HG03025 (cell line): Measurements from ENCODE around the gene TRPC4.
"Not testable (repeated sequence)": the region's sequence is repeated elsewhere in the genome, so short reads cannot be mapped to it uniquely, and the experiment has no call there.

Source experiments
- ATAC-seq: cut with Tn5 transposase; IDR thresholded peaks from one replicate; pipeline ENCODE4 v1.9.1; 2021; ENCODE audit warnings: mild to moderate bottlenecking, moderate library complexity; ENCODE audit not compliant: unreplicated experiment, low FRiP score

TRPC4 gene

GRCh38 chr13:37613638-37614037, 255.9 kb downstream of the TRPC4 start:
- ATAC-seq, result no peak

GRCh38 chr13:37613236-37613635, 256.3 kb downstream of the TRPC4 start:
- ATAC-seq, result no peak

GRCh38 chr13:37608750-37609339, 260.7 kb downstream of the TRPC4 start:
- ATAC-seq, result no peak

- ATAC-seq, result no peak
These were observed 266.7 kb downstream of the TRPC4 start for GRCh38 chr13:37602733-37603381.

GRCh38 chr13:37601648-37602440, 267.7 kb downstream of the TRPC4 start:
- ATAC-seq, result no peak

GRCh38 chr13:37599519-37599918, 270.1 kb downstream of the TRPC4 start:
- no peak for ATAC-seq

- no peak for ATAC-seq
These were observed 271.0 kb downstream of the TRPC4 start, which contains the start of gene POSTN for GRCh38 chr13:37598597-37598996. POSTN (minus strand) TSS chr13:37598768; CDS start chr13:37598726, 42 bp downstream.

GRCh38 chr13:37597477-37598025, 272.0 kb downstream of the TRPC4 start:
- no peak for ATAC-seq

GRCh38 chr13:37596805-37597204, 272.8 kb downstream of the TRPC4 start:
- no peak for ATAC-seq

GRCh38 chr13:37595162-37595561, 274.4 kb downstream of the TRPC4 start:
- no peak for ATAC-seq

GRCh38 chr13:37594550-37594949, 275.0 kb downstream of the TRPC4 start:
- no peak for ATAC-seq

- ATAC-seq, result not testable (repeated sequence)
These were observed 280.2 kb downstream of the TRPC4 start for GRCh38 chr13:37589381-37589780.

GRCh38 chr13:37587236-37587635, 282.3 kb downstream of the TRPC4 start:
- ATAC-seq, result no peak
